Effector memory CD4-positive, alpha-beta T cell (primary cell): ENCODE data around the gene KDM4C.

Experiments
- DNase-seq, 3 donors: peaks; one replicate each; pipeline ENCODE4 v3.0.0-alpha.2; 2020
- H3K27ac ChIP-seq: 2 replicates; pipeline ENCODE4 v1.7.0; 2013; ENCODE audit warnings: mild to moderate bottlenecking, low read length, moderate library complexity; ENCODE audit not compliant: insufficient read depth, poor library complexity, severe bottlenecking
- H3K27me3 ChIP-seq: replicated peaks from 2 replicates; pipeline ENCODE4 v1.7.0; 2013; ENCODE audit warnings: mild to moderate bottlenecking, low read length; ENCODE audit not compliant: insufficient read depth, control insufficient read depth, poor library complexity, severe bottlenecking
- H3K36me3 ChIP-seq: 2 replicates; pipeline ENCODE4 v1.7.0; 2013; ENCODE audit warnings: mild to moderate bottlenecking, low read length, moderate library complexity; ENCODE audit not compliant: control insufficient read depth, insufficient read depth
- H3K4me1 ChIP-seq: 2 replicates; pipeline ENCODE4 v1.7.0; 2013; ENCODE audit warnings: low read length, mild to moderate bottlenecking; ENCODE audit not compliant: control insufficient read depth, insufficient read depth, poor library complexity, severe bottlenecking
- H3K4me3 ChIP-seq: 2 replicates; pipeline ENCODE4 v1.7.0; 2013; ENCODE audit warnings: low read length, low read depth, mild to moderate bottlenecking; ENCODE audit not compliant: insufficient read depth, poor library complexity, severe bottlenecking
- H3K9me3 ChIP-seq: 2 replicates; pipeline ENCODE4 v1.7.0; 2013; ENCODE audit warnings: mild to moderate bottlenecking, low read length, moderate library complexity; ENCODE audit not compliant: control insufficient read depth

Gene KDM4C

GRCh38 chr9:7209016-7209715 lies 451.4 kb downstream of the KDM4C start:
- Histone ChIP-seq H3K27me3 (no peaks in the 10 kb centered on the region), H3K4me1 (no peaks in the 10 kb centered on the region)

DNA sequence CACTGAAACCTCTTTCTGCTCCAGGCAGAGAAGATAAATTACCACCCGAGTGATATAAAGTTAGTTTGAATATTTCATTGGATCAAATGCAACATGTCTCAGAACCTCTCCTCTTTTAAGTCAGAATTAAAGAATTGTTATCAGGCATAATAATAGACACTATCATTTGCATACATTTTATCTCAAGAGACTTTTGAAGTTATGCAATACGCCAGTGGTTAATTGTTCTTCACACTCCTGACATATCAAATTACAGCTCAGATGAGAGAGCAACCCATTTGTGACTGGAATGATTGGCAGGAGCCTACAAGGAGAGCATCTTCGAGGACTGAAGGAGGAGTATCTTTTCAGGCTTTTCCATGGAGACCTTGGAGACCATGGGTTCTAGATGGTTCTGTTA lies 452.2 kb downstream of the KDM4C start:
- no peaks in the 10 kb centered on the region for H3K4me1 ChIP-seq
- no peaks in the 10 kb centered on the region for H3K36me3 ChIP-seq
- H3K4me3 ChIP-seq, result no peak overlapping the region
- no peaks in the 10 kb centered on the region for H3K9me3 ChIP-seq
- no peak overlapping the region for H3K27ac ChIP-seq
- no peak for DNase-seq
- no peaks in the 10 kb centered on the region for H3K27me3 ChIP-seq

More at GRCh38 chr9:7209016-7209715, 451.4 kb downstream of the KDM4C start:
- DNase-seq, result no peak
- Histone ChIP-seq H3K36me3 (no peaks in the 10 kb centered on the region), H3K4me3 (no peak overlapping the region), H3K27ac (no peak overlapping the region), H3K9me3 (no peaks in the 10 kb centered on the region)

- Histone ChIP-seq H3K27me3 (no peaks in the 10 kb centered on the region), H3K27ac (no peak overlapping the region), H3K4me1 (no peaks in the 10 kb centered on the region), H3K9me3 (no peaks in the 10 kb centered on the region), H3K4me3 (no peak overlapping the region), H3K36me3 (no peaks in the 10 kb centered on the region)
- DNase-seq, result no peak
Observed at GRCh38 chr9:7210854-7211637, 453.3 kb downstream of the KDM4C start.

- H3K27ac ChIP-seq, result no peak overlapping the region
- no peaks in the 10 kb centered on the region for H3K4me1 ChIP-seq
- H3K4me3 ChIP-seq, result no peak overlapping the region
- H3K27me3 ChIP-seq, result no peaks in the 10 kb centered on the region
- no peaks in the 10 kb centered on the region for H3K9me3 ChIP-seq
- no peaks in the 10 kb centered on the region for H3K36me3 ChIP-seq
- no peak for DNase-seq
Observed at GRCh38 chr9:7211657-7212056, 453.9 kb downstream of the KDM4C start.

GRCh38 chr9:7212101-7212500 lies 454.3 kb downstream of the KDM4C start:
- Histone ChIP-seq H3K4me3 (no peak overlapping the region), H3K36me3 (no peaks in the 10 kb centered on the region), H3K9me3 (no peaks in the 10 kb centered on the region), H3K27ac (no peak overlapping the region), H3K27me3 (no peaks in the 10 kb centered on the region), H3K4me1 (no peaks in the 10 kb centered on the region)
- DNase-seq, result no peak

DNA sequence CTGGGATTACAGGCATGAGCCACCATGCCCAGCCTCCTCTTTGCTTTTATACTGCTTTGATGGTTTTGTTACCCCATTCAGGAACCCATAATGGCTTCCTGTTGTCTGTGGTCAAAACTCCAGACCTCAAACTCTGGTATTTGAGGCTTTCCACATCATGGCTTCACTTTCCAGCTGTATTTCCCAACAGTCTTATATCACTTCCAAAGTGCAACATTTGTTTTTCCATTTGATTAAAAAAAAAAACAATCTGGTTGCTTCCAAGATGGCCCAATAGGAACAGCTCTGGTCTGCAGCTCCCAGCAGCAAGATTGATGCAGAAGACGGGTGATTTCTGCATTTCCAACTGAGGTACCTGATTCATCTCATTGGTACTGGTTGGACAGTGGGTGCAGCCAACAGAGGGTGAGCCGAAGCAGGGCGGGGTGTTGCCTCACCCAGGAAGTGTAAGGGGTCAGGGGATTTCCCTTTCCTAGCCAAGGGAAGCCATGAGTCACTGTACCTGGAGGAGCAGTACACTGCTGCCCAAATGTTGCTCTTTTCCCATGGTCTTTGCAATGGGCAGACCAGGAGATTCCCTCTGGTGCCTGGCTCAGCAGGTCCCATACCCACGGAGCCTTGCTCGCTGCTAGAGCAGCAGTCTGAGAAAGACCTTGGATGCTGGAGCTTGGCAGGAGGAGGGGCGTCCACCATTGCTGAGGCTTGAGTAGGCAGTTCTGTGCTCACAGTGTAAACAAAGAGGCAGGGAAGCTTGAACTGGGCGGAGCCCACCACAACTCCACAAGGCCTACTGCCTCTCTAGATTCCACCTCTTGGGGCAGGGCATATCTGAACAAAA lies 458.4 kb downstream of the KDM4C start:
- Histone ChIP-seq H3K27ac (no peak overlapping the region), H3K27me3 (no peaks in the 10 kb centered on the region), H3K36me3 (no peaks in the 10 kb centered on the region), H3K4me3 (no peak overlapping the region), H3K9me3 (no peaks in the 10 kb centered on the region), H3K4me1 (no peaks in the 10 kb centered on the region)
- DNase-seq, result peak in 1 of 3 donors; percentile 1

- no peak for DNase-seq
- Histone ChIP-seq H3K9me3 (no peaks in the 10 kb centered on the region), H3K4me1 (no peaks in the 10 kb centered on the region), H3K36me3 (no peaks in the 10 kb centered on the region), H3K27me3 (no peaks in the 10 kb centered on the region), H3K27ac (no peak overlapping the region), H3K4me3 (no peak overlapping the region)
Observed at GRCh38 chr9:7223981-7224380, 466.2 kb downstream of the KDM4C start.
